ENCODE data around the gene COL15A1.

Gene COL15A1

GRCh38 chr9:99062549-99062948 is 118.8 kb downstream of the COL15A1 start:
- no peak for DNase-seq

GRCh38 chr9:99063522-99063921 is 119.8 kb downstream of the COL15A1 start:
- no peak for DNase-seq

- DNase-seq, result no peak
These were observed 122.9 kb downstream of the COL15A1 start for GRCh38 chr9:99066571-99066970.

DNA sequence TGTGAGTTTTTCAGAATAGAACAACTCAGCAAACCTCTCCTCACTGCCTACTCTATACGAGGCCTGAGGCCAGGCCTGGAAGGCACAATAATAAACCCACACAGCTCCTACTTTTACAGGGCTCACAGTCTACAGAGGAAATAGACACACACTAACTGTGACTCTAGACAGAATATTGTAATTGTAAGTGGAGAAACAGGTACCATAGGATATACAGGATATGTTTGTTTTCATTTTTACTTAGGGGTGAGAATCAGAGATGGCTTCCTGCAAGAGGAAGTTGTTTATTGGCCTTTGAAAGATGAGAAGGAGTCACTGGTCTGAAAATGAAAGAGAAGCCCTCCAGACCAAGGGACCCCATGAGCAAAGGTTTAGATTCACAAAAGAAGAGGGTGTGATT is 125.4 kb downstream of the COL15A1 start:
- DNase-seq, result no peak

- DNase-seq, result no peak
These were observed 125.8 kb downstream of the COL15A1 start for GRCh38 chr9:99069546-99069945.

GRCh38 chr9:99070681-99071080 is 127.0 kb downstream of the COL15A1 start:
- DNase-seq, result no peak

- DNase-seq, result no peak
These were observed 127.8 kb downstream of the COL15A1 start for GRCh38 chr9:99071313-99072039.

DNA sequence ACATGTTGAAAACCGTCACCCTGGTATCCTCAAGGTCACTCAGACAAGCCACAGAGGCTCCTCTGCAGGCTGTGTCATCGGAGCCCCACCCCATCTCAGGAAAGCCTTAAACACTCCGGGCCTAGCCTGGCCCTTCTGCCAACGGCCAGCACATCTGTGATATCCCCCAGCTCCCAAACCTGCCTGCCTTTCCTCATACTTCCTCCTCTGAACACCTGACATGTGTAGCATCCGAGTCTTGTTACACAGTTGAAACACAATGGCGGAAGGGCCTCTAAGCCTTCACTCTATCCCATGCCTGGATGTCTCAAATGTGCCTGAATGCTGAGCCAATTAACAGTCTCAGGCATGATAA is 128.3 kb downstream of the COL15A1 start:
- DNase-seq, result no peak

DNA sequence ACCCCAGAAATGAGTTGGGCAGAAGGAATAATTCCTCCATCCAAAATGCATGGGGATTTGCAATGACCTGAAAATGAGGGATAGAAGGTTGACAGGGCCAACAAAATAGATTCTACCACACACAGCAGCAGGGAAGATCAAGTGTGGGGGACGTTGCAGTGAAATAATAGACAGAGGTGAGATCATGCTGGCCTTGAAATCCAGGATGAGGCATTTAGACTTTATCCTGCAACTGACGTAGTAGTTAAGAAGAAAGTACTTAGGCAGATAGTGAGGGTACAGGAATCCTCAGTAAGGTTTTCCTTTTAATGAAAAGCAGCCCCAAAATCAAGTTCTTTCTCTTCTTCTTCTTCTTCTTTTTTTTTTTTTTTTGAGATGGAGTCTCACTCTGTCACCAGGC is 129.6 kb downstream of the COL15A1 start:
- DNase-seq, result no peak

- DNase-seq, result no peak
These were observed 130.5 kb downstream of the COL15A1 start for GRCh38 chr9:99073985-99074901.

DNA sequence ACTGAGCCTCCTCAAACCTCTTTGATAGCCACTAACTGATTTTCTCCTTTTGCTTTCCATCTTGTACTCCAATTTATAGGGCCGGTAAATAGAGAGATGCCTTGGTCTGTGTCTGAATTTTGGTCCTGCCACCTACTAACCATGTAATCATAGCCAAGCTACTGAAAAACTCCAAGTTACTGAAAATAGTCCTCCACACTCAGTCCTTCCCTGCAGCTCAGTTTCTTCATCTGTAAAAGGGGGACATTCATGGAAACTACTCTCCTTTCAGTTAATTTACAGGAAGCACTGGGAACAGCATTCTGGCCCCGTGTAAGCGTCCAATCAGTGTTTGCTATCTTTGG is 131.2 kb downstream of the COL15A1 start:
- DNase-seq, result no peak

- DNase-seq, result no peak
These were observed 131.7 kb downstream of the COL15A1 start for GRCh38 chr9:99075246-99075912.

DNA sequence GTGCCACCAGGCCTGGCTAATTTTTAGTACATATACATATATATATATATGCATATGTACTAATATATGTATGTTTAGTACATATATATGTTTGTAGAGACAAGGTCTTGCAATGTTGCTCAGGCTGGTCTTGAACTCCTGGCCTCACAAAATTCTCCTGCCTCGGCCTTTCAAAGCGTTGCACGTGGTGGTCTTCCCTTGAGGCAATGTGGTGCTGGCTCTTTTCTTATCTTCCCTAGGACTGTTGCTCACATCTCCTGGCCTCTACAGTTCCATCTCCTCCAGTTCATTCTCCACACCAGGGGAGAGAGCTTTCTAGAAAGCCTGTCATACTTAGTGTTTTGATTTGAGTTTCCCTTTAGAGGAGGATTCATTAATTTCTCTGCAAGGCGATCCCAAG is 132.3 kb downstream of the COL15A1 start:
- no peak for DNase-seq

DNA sequence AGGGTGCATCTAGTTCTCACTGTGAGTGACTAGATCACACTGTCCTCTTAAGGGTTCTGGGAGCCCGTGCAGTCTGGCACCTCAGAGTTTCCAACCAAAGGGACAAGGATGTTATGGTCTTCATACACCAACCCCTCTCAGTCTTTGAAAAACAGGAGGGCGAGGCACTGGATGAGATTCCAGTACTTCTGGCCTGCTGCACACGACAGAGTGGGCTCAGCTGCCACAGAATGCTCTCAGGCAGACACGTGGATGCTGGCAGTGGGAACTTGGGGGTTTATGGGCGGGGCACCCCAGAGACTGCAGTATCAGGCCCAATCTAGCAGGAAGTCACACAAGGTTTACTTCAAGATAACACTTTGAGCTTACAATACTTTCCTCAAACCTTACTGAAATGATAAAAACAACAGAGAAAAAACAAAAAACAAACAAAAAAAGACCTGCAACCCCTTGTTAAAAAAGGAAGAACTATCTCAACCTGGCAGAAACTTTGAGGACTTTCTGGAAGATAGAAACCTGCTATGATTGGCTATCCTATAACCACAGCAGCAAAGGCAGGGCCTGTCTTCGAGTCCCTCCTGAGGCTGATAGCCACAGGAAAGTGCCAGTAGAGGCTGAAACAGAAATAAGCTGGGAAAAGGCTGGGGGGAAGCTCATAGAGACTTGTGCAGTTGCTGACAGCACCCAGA is 132.9 kb downstream of the COL15A1 start:
- no peak for DNase-seq

DNA sequence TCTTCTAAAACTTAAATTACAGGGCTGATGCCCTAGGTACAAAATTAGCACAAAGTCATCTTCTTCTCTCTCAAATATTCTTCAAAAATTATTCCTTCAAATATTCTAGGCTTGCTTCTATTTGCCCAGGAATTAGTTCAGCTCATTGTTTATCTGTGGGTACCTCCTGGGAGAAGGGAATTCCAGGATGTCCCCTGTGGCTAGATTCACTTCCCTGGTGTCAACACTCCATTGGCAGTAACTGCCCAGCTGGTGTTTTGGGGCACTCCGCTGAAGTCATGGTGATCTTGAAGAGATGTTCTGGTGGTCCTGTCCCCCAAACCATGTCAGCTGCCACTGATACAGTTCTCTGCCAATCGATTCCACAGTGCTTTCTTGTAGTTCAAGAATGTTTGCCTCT is 135.0 kb downstream of the COL15A1 start:
- no peak for DNase-seq

- no peak for DNase-seq
These were observed 135.8 kb downstream of the COL15A1 start for GRCh38 chr9:99079542-99079941.

GRCh38 chr9:99083051-99083450 is 139.3 kb downstream of the COL15A1 start:
- DNase-seq, result no peak

- no peak for DNase-seq
These were observed 142.5 kb downstream of the COL15A1 start for GRCh38 chr9:99085949-99086948.

GRCh38 chr9:99087462-99087861 is 143.8 kb downstream of the COL15A1 start:
- DNase-seq, result no peak

- no peak for DNase-seq
These were observed 146.8 kb downstream of the COL15A1 start for GRCh38 chr9:99090336-99091130.
